HG03045 (cell line): ENCODE data around the gene CREB3L2.
"Not testable (repeated sequence)": the region's sequence is repeated elsewhere in the genome, so short reads cannot be mapped to it uniquely, and the experiment has no call there.

Source experiments
- ATAC-seq: cut with Tn5 transposase; IDR thresholded peaks from one replicate; pipeline ENCODE4 v1.9.1; 2021; ENCODE audit warnings: mild to moderate bottlenecking, moderate library complexity; ENCODE audit not compliant: unreplicated experiment

The CREB3L2 gene

GRCh38 chr7:138001529-138002095, at the start of gene CREB3L2:
TSS of gene CREB3L2 (minus strand) at chr7:138002086. CDS start at chr7:138001705, 381 bp downstream.
- peak; percentile 42 for ATAC-seq

- no peak for ATAC-seq
Observed at GRCh38 chr7:138049505-138050116, 47.7 kb upstream of the CREB3L2 start.

GRCh38 chr7:138047907-138048306, 46.0 kb upstream of the CREB3L2 start:
- ATAC-seq = no peak

DNA sequence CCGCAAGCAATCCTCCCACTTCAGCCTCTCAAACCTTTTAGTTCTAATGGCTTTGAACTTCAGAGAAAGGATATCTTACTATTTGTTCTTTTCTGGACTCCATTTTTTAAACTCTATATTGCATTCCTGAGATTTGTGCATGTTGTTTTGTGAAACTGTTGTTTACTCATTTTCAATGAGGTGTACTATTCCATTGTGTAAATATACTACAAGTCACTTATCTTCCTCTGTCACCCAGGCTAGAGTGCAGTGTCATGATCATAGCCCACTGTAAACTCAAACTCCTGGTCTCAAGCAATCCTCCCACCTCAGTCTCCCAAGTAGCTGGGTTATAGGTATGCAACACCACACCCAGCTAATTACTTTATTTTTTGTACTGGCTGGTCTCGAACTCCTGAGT, 43.0 kb upstream of the CREB3L2 start:
- ATAC-seq = no peak

GRCh38 chr7:138040063-138040462, 38.2 kb upstream of the CREB3L2 start:
- not testable (repeated sequence) for ATAC-seq

- no peak for ATAC-seq
Observed at GRCh38 chr7:138036135-138036534, 34.2 kb upstream of the CREB3L2 start.

DNA sequence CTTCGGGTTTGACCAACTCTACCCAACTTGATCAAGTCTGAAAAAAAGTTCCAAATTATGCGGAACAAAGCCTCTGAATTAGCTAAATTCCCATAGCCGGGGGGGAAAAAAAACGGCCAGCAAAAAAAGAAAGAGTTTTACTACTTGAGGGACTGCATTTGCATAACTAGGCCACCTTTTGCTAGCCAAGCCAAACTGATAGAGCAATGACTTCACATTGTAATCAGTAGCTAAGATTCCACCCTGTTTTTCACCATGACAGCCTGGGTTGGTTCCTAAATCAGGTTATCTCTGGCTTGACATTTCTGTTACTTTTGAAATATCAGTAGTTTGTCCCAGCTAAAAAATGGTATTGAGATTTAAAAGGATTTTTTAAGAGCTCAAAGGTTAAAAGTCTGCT, 31.4 kb upstream of the CREB3L2 start:
- ATAC-seq = no peak

- ATAC-seq = no peak
Observed at GRCh38 chr7:138032770-138033169, 30.9 kb upstream of the CREB3L2 start.

- no peak for ATAC-seq
Observed at GRCh38 chr7:138032186-138032585, 30.3 kb upstream of the CREB3L2 start.

DNA sequence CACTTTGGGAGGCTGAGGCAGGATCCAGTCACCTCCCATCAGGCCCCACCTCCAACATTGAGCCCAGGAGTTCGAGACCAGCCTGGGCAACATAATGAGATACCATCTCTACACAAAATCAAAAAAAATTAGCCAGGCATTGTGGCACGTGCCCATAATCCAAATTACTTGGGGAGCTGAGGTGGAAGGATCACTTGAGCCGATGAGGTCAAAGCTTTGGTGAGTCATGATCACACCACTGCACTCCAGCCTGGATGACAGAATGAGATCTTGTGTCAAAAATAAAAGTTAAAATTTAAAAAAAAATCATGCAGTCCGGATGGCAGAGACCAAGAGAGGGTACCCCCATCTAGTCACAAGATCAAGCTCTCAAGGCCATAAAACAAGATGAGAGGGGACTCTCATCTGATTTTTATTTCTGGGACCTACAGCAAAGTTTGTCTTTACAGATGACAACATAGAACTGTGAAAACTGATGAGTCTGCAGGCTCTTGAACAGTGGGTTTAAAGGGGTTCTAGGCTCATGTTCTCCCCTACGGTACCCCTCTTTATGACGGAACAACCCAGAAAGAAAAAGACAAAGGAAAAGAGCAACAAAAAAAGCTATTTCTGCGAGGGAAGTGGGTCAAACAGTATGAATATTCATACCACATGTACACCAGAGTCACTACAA, 28.9 kb upstream of the CREB3L2 start:
- ATAC-seq = no peak

DNA sequence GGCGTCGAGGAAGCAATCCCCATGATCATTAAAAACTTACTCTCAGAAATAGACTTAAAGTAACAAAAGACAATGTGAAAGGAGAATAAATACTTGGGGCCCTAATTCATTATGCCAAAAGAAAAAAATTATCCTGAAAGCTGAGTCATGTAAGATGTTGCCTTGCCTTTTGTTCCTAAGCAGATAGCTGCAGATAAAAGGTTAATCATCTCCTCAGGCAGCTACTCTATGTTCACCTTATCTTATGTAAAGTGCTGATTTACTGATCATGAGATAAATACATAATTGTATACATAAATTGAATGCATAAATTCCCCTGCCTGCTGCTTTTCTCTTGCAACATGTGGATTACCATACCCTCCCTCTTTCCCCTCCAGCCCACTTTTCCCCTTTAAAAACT, 28.1 kb upstream of the CREB3L2 start:
- no peak for ATAC-seq

GRCh38 chr7:138029126-138029525, 27.2 kb upstream of the CREB3L2 start:
- ATAC-seq = no peak

- no peak for ATAC-seq
Observed at GRCh38 chr7:138027100-138027499, 25.2 kb upstream of the CREB3L2 start.

- ATAC-seq = no peak
Observed at GRCh38 chr7:138025215-138026186, 23.6 kb upstream of the CREB3L2 start.

- ATAC-seq = no peak
Observed at GRCh38 chr7:138024765-138025164, 22.9 kb upstream of the CREB3L2 start.

GRCh38 chr7:138024343-138024691, 22.4 kb upstream of the CREB3L2 start:
- no peak for ATAC-seq

DNA sequence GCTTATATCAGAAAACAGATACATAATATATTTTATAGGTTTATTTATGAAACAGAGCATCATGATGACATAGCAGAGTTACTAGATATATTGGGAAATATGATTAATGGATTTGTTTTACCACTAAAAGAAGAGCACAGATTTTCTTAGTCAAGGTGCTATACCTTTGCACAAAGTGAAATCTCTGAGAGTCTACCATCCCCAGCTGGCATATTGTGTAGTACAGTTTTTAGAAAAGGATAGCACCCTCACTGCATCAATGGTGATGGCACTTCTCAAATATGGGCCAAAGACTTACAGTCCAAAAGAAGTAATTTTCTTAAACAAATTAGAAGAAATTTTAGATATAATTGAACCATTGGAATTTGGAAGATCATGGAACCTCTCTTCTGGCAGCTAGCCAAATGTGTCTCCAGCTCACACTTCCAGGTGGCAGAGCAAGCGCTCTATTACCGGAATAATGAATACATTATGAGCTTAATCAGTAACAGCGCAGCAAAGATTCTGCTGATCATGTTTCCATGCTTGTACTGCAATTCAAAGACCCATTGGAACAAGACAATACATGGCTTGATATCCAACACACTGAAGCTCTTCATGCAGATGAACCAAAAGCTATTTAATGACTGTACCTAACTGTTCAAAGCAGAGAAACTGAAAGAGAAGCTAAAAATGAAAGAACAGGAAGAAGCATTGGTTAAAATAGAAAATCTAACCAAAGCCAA, 21.9 kb upstream of the CREB3L2 start:
- ATAC-seq = peak; percentile 66

GRCh38 chr7:138021889-138022288, 20.0 kb upstream of the CREB3L2 start:
- ATAC-seq = no peak

GRCh38 chr7:138017992-138018391, 16.1 kb upstream of the CREB3L2 start:
- no peak for ATAC-seq

- no peak for ATAC-seq
Observed at GRCh38 chr7:138015096-138015495, 13.2 kb upstream of the CREB3L2 start.

- ATAC-seq = no peak
Observed at GRCh38 chr7:138014686-138015085, 12.8 kb upstream of the CREB3L2 start.
